Endothelial cell of umbilical vein (primary cell): ENCODE data around the gene FAM221A. TPM values are rescaled to one million over a fixed set of nuclear protein-coding genes. Genes with fewer than 3 reads are reported as not detected.

Experiments
- BruUV-seq: library from RNA; stranded (reverse); fragments of 400-500 nt; replicated peaks from 2 replicates; lab custom pipeline; 2021; lab: Mats Ljungman, UMichigan
- CTCF ChIA-PET: fragments of 300-600, 350-600 bp; sonication (Branson Sonifier 250); formaldehyde crosslinking; loops from one replicate; lab custom pipeline; 2021; ENCODE audit warnings: antibody characterized with exemption, inconsistent platforms; lab: Charles Lee
- POLR2A ChIA-PET: fragments of 300-600, 350-600 bp; sonication (Branson Sonifier 250); formaldehyde crosslinking; loops from one replicate; lab custom pipeline; 2021; ENCODE audit warnings: antibody characterized with exemption, inconsistent platforms; lab: Charles Lee
- DNase-seq: peaks from one replicate; pipeline ENCODE4 v3.0.0-alpha.2; 2011; ENCODE audit warnings: low read depth, low spot score
- FAIRE-seq: peaks from 2 replicates; lab custom pipeline; 2011; peaks lifted over from hg19 to GRCh38; lab: Jason Lieb, UNC
- H2AFZ ChIP-seq: 2 replicates; pipeline ENCODE4 v1.6.0; 2012; ENCODE audit warnings: low read depth, low read length, control low read depth, inconsistent platforms
- H3K27ac ChIP-seq: 2 replicates; pipeline ENCODE4 v1.5.1; 2011; ENCODE audit warnings: low read depth, mild to moderate bottlenecking, control low read depth, low read length, moderate library complexity; ENCODE audit not compliant: insufficient read depth
- H3K27me3 ChIP-seq, 2 experiments: 2 replicates each; pipeline versions ENCODE4 v1.6.0 to v1.6.1; 2011; ENCODE audit warnings: low read length in 2 of 2, mixed read lengths in 1 of 2; ENCODE audit not compliant: control insufficient read depth in 2 of 2, insufficient read depth in 2 of 2
- H3K36me3 ChIP-seq, 2 experiments: 2 replicates in 1 of 2; 3 replicates in 1 of 2; pipeline ENCODE4 v1.5.1; 2011; ENCODE audit warnings: low read length in 2 of 2, mild to moderate bottlenecking in 1 of 2, moderate library complexity in 1 of 2; ENCODE audit not compliant: control insufficient read depth in 2 of 2, insufficient read depth in 2 of 2; ENCODE audit errors: extremely low read depth in 1 of 2
- H3K4me1 ChIP-seq: 3 replicates; pipeline ENCODE4 v1.5.1; 2011; ENCODE audit warnings: mild to moderate bottlenecking, low read length; ENCODE audit not compliant: control insufficient read depth, insufficient read depth; ENCODE audit errors: extremely low read depth
- H3K4me2 ChIP-seq: 2 replicates; pipeline ENCODE4 v1.6.1; 2011; ENCODE audit warnings: low read length, control low read depth, mixed read lengths; ENCODE audit not compliant: insufficient read depth
- H3K4me3 ChIP-seq, 3 experiments: fragments of 200-600 bp in 1 of 3; sonication (generic), shearing (Covaris generic) in 1 of 3; replicated peaks in 1 of 3; 2 replicates each; pipeline ENCODE4 v1.5.1; 2011 to 2016; ENCODE audit warnings: control low read depth in 3 of 3, low read length in 3 of 3, mild to moderate bottlenecking in 2 of 3, inconsistent platforms in 1 of 3, low read depth in 1 of 3, moderate library complexity in 1 of 3; ENCODE audit not compliant: insufficient read depth in 1 of 3
- H3K79me2 ChIP-seq: 2 replicates; pipeline ENCODE4 v1.6.0; 2012; ENCODE audit warnings: low read length, inconsistent platforms; ENCODE audit not compliant: control insufficient read depth, insufficient read depth
- H3K9ac ChIP-seq: replicated peaks from 2 replicates; pipeline ENCODE3; 2011; ENCODE audit warnings: low read length, control low read depth; ENCODE audit not compliant: insufficient read depth; ENCODE audit errors: extremely low read depth
- H3K9me1 ChIP-seq: replicated peaks from 3 replicates; pipeline ENCODE4 v1.6.0; 2011; ENCODE audit warnings: mild to moderate bottlenecking, low read length; ENCODE audit not compliant: control insufficient read depth, insufficient read depth; ENCODE audit errors: extremely low read depth
- H3K9me3 ChIP-seq: replicated peaks from 2 replicates; pipeline ENCODE4 v1.5.1; 2012; ENCODE audit warnings: low read length, inconsistent platforms; ENCODE audit not compliant: control insufficient read depth, insufficient read depth
- H4K20me1 ChIP-seq: replicated peaks from 2 replicates; pipeline ENCODE3; 2011; ENCODE audit warnings: mild to moderate bottlenecking, low read length; ENCODE audit not compliant: control insufficient read depth, insufficient read depth; ENCODE audit errors: extremely low read depth
- CTCF ChIP-seq, 2 donors: IDR thresholded peaks; 1 replicate in 1 of 2; 2 replicates in 1 of 2; pipeline ENCODE4 v1.5.1; 2011; ENCODE audit warnings: low read length in 2 of 2, mild to moderate bottlenecking in 2 of 2, moderate library complexity in 2 of 2, control low read depth in 1 of 2, inconsistent platforms in 1 of 2, low read depth in 1 of 2; ENCODE audit not compliant: insufficient read depth in 1 of 2; ENCODE audit errors: extremely low read depth in 1 of 2
- GATA2 ChIP-seq: IDR thresholded peaks from 2 replicates; pipeline ENCODE4 v1.7.0; 2011; ENCODE audit warnings: low read depth, mild to moderate bottlenecking, moderate library complexity, mixed read lengths, low read length; ENCODE audit not compliant: insufficient read length, insufficient read depth
- JUN ChIP-seq: IDR thresholded peaks from 2 replicates; pipeline ENCODE4 v1.6.1; 2011; ENCODE audit warnings: borderline replicate concordance, low read depth; ENCODE audit not compliant: insufficient read length, insufficient read depth
- MYC ChIP-seq: IDR thresholded peaks from one replicate; pipeline ENCODE4 v1.6.1; 2011; ENCODE audit warnings: mild to moderate bottlenecking, low read depth, low read length
- POLR2A ChIP-seq: IDR thresholded peaks from 2 replicates; pipeline ENCODE4 v1.6.1; 2012; ENCODE audit warnings: low read depth, mild to moderate bottlenecking, control low read depth, low read length
- POLR2AphosphoS5 ChIP-seq: IDR thresholded peaks from 2 replicates; pipeline ENCODE4 v1.6.1; 2012; ENCODE audit warnings: low read depth, mild to moderate bottlenecking, control low read depth, low read length, moderate library complexity; ENCODE audit not compliant: insufficient read depth
- dilution Hi-C: fragments of 300-500 bp; cut with MboI; formaldehyde crosslinking; loops from one replicate; pipeline ENCODE4 v1.15.0; 2019; ENCODE audit warnings: low sequenced_read_pairs; ENCODE audit not compliant: extremely low pct_ligation_motif_present
- intact Hi-C: fragments of 100-400 bp; cut with micrococcal nuclease; formaldehyde crosslinking; loops from one replicate; pipeline ENCODE4 v1.10.0; 2022
- polyA plus RNA-seq, 4 experiments: library from polyadenylated mRNA; depleted of rRNA in 3 of 4; stranded (reverse) in 3 of 4; unstranded in 1 of 4; fragments of >200 nt; gene quantifications; 2 replicates each; pipeline versions ENCODE4 v1.2.1 to v1.2.3, GENCODE V29; 2011 to 2012; ENCODE audit warnings: missing spikeins in 1 of 4
- total RNA-seq: library from RNA; stranded (reverse); gene quantifications from 2 replicates; pipeline ENCODE4 v1.2.3, GENCODE V29; 2021
- TF ChIP-seq, protein P1 (sequence below): IDR thresholded peaks from 2 replicates; pipeline ENCODE4 v1.6.1; 2011; ENCODE audit not compliant: insufficient read depth, insufficient read length

FAM221A gene
- total and polyA plus RNA-seq, 2 donors (not counting 3 experiments of a cell fraction or from before 2014, with no cell fraction given), result 8.1 to 9.4 TPM

- Histone ChIP-seq H4K20me1 (no peaks in the 10 kb centered on the region), H2AFZ (no peak overlapping the region), H3K9me3 (no peaks in the 10 kb centered on the region), H3K4me2 (no peak overlapping the region), H3K27me3 (no peaks in the 10 kb centered on the region), H3K4me3 (no peak overlapping the region), H3K79me2 (no peaks in the 10 kb centered on the region), H3K36me3 (no peaks in the 10 kb centered on the region), H3K9me1 (no peaks in the 10 kb centered on the region), H3K9ac (no peak overlapping the region), H3K27ac (no peak overlapping the region), H3K4me1 (no peaks in the 10 kb centered on the region)
- BruUV-seq, result no TSS peak
- no peak for DNase-seq
- TF ChIP-seq GATA2 (no peak), CTCF (IDR thresholded peaks at IDR 0.05; ENCODE audit: extremely low read depth in 1 of 2, insufficient read depth in 1 of 2, low read depth in 1 of 2, low read length in 2 of 2) (no peak), MYC (no peak), POLR2AphosphoS5 (no peak)
- POLR2A ChIA-PET, result no interaction called here
- no peak for FAIRE-seq
- intact Hi-C loops (no loop called here), dilution Hi-C loops (no loop called here)
- CTCF ChIA-PET, result interaction anchor here (1.2 to 8.3 kb wide), 4 partner anchors 18 to 168 kb away, joined by 3 to 96 read pairs (median 10); no protein-coding TSS in a partner anchor
Observed at GRCh38 chr7:23715099-23715498, 35.1 kb downstream of the FAM221A start.

- dilution Hi-C loops (no loop called here), intact Hi-C loops (no loop called here)
- FAIRE-seq (no peak), DNase-seq (no peak)
- TF ChIP-seq GATA2, result no peak
- no peak for TF ChIP-seq POLR2A
- TF ChIP-seq JUN, result no peak
- TF ChIP-seq POLR2AphosphoS5, result no peak
- TF ChIP-seq, protein P1, sequence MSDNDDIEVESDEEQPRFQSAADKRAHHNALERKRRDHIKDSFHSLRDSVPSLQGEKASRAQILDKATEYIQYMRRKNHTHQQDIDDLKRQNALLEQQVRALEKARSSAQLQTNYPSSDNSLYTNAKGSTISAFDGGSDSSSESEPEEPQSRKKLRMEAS, result no peak
- TF ChIP-seq CTCF (IDR thresholded peaks at IDR 0.05; ENCODE audit: extremely low read depth in 1 of 2, insufficient read depth in 1 of 2, low read depth in 1 of 2, low read length in 2 of 2), result no peak
- no peak for TF ChIP-seq MYC
- Histone ChIP-seq H4K20me1 (no peaks in the 10 kb centered on the region), H2AFZ (no peak overlapping the region), H3K4me1 (no peaks in the 10 kb centered on the region), H3K27ac (no peak overlapping the region), H3K4me2 (no peak overlapping the region), H3K79me2 (no peaks in the 10 kb centered on the region), H3K9me1 (no peaks in the 10 kb centered on the region), H3K9ac (no peak overlapping the region), H3K27me3 (no peaks in the 10 kb centered on the region), H3K36me3 (no peaks in the 10 kb centered on the region), H3K9me3 (no peaks in the 10 kb centered on the region), H3K4me3 (no peak overlapping the region)
- no TSS peak for BruUV-seq
- ChIA-PET POLR2A (no interaction called here), CTCF (interaction anchor here (1.7 kb wide), 1 partner anchor 13 kb away, joined by 6 read pairs; no protein-coding TSS in a partner anchor)
Observed at GRCh38 chr7:23717788-23718187, 37.8 kb downstream of the FAM221A start.
